K562 (cell line): Measurements from ENCODE around the gene BMP2K. TPM values are rescaled to one million over a fixed set of nuclear protein-coding genes. Genes with fewer than 3 reads are reported as not detected.

ENCODE experiments used
- BRD9 ChIP-seq: fragments of 450-650 bp; IDR thresholded peaks from 2 replicates; pipeline ENCODE4 v1.6.1; 2018; ENCODE audit warnings: low read depth; ENCODE audit not compliant: partially characterized antibody
- EP300 ChIP-seq: IDR thresholded peaks from 2 replicates; pipeline ENCODE4 v1.6.1; 2012; ENCODE audit warnings: low read length, improper control_type of control experiment
- ESRRB ChIP-seq: fragments of 250-450 bp; sonication (Bioruptor Pico); IDR thresholded peaks from 2 replicates; pipeline ENCODE4 v1.5.0; 2020; ENCODE audit warnings: mild to moderate bottlenecking, moderate library complexity, borderline replicate concordance
- FUS ChIP-seq: fragments of 200-400 bp; formaldehyde crosslinking; optimal IDR thresholded peaks from 2 replicates; pipeline ENCODE3; 2017; ENCODE audit warnings: low read depth, low read length
- KAT7 ChIP-seq: sonication (generic); formaldehyde crosslinking; IDR thresholded peaks from 2 replicates; pipeline ENCODE4 v1.8.0; 2022; ENCODE audit warnings: missing genetic modification reagents, mild to moderate bottlenecking, borderline replicate concordance
- MED1 ChIP-seq: sonication (generic); formaldehyde crosslinking; IDR thresholded peaks from 2 replicates; pipeline ENCODE4 v1.8.1; 2023; ENCODE audit warnings: missing genetic modification reagents, borderline replicate concordance
- NCOA2 ChIP-seq, 2 experiments: fragments of 450-650 bp; IDR thresholded peaks; 2 replicates each; pipeline ENCODE4 v1.6.1; 2018; ENCODE audit warnings: mild to moderate bottlenecking in 2 of 2, moderate library complexity in 1 of 2; ENCODE audit not compliant: partially characterized antibody in 2 of 2
- NR3C1 ChIP-seq: sonication (generic); formaldehyde crosslinking; IDR thresholded peaks from 2 replicates; pipeline ENCODE4 v1.8.1; 2022; ENCODE audit warnings: missing genetic modification reagents
- PCBP1 ChIP-seq: fragments of 200-400 bp; formaldehyde crosslinking; IDR thresholded peaks from 2 replicates; pipeline ENCODE4 v1.6.1; 2018; ENCODE audit warnings: mild to moderate bottlenecking, low read depth, low read length; ENCODE audit not compliant: poor library complexity, severe bottlenecking
- SMARCE1 ChIP-seq: fragments of 450-650 bp; IDR thresholded peaks from 2 replicates; pipeline ENCODE4 v1.7.1; 2016; ENCODE audit warnings: mild to moderate bottlenecking
- ZBTB1 ChIP-seq: sonication (generic); formaldehyde crosslinking; IDR thresholded peaks from 2 replicates; pipeline ENCODE4 v1.8.1; 2023; ENCODE audit warnings: missing genetic modification reagents, low read depth, mild to moderate bottlenecking, borderline replicate concordance
- ZNF184 ChIP-seq: sonication (generic); formaldehyde crosslinking; IDR thresholded peaks from 2 replicates; pipeline ENCODE4 v1.5.0; 2020; ENCODE audit warnings: missing genetic modification reagents
- ZNF584 ChIP-seq: fragments of 200-800 bp; sonication (Bioruptor generic); IDR thresholded peaks from 2 replicates; pipeline ENCODE4 v1.6.1; 2016; ENCODE audit warnings: low read depth, mild to moderate bottlenecking, missing genetic modification characterization, missing compliant biosample characterization
- ZNF830 ChIP-seq: fragments of 250-450 bp; sonication (Bioruptor Pico); IDR thresholded peaks from 2 replicates; pipeline ENCODE4 v1.5.0; 2021; ENCODE audit warnings: mild to moderate bottlenecking
- polyA plus RNA-seq, 8 experiments: library from polyadenylated mRNA; depleted of rRNA in 4 of 8; stranded (reverse) in 5 of 8; unstranded in 3 of 8; fragments of >200 nt; fragmentation: Nextera tagmentation in 2 of 8; fragmentation: Illumina TruSeq in 1 of 8; extraction: Ambion mirVana in 2 of 8; extraction: Trizol in 1 of 8; gene quantifications; 2 replicates each; pipeline versions ENCODE4 v1.2.1 to v1.2.3, GENCODE V29; 2011 to 2014; ENCODE audit warnings: inconsistent platforms in 1 of 8, missing spikeins in 1 of 8
- total RNA-seq, 7 experiments: library from RNA; depleted of rRNA in 6 of 7; stranded (reverse); fragments of >200 nt in 6 of 7; fragmentation: Illumina TruSeq in 2 of 7; extraction: Trizol in 2 of 7; gene quantifications; 2 replicates each; pipeline versions ENCODE4 v1.2.1 to v1.2.3, GENCODE V29; 2011 to 2021; ENCODE audit warnings: low replicate concordance in 1 of 7
- TF ChIP-seq, protein P1 (sequence below): fragments of 450-650 bp; IDR thresholded peaks from 2 replicates; pipeline ENCODE4 v1.6.1; 2017; ENCODE audit warnings: antibody characterized with exemption, mild to moderate bottlenecking
- TF ChIP-seq, protein P2 (sequence below): sonication (generic); formaldehyde crosslinking; IDR thresholded peaks from 2 replicates; pipeline ENCODE4 v1.8.0; 2023; ENCODE audit warnings: mild to moderate bottlenecking, missing genetic modification reagents

BMP2K gene
- total and polyA plus RNA-seq, 9 of the 15 experiments (the other 6 are each of a cell fraction or from before 2014, with no cell fraction given): 17.0 to 217 (median 104) TPM

DNA sequence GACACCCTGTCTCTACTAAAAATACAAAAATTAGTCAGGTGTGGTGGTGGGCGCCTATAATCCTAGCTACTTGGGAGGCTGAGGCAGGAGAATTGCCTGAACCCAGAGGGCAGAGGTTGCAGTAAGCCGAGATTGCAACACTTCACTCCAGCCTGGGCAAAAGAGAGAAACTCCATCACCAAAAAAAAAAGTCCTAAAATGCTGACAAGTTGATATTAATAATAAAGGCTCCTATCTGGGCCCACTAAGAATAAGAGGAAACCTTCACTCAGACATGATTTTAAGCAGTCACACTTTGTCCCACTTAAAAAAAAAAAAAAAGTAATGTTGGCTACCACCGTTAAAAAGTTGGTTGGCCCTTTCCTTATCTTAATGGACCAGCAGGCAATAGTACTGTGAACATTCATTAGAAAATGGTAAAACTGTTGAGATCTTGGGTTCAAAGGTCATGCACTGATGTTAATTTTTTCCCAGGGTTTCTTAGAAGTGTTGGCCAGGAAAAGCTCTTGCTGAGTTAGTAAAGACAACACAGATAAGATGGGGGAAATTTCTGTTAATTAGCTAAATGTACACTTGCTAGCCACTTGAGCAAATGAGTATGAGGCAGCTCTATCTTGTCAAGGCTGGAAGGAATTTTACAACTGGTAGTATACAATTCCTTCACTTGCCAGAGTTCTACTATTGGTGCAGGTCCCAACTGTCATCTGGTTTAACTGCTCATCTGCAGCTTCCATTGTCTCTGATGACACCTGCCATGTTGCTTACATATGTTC lies 43.6 kb upstream of the BMP2K start (continued):
- TF ChIP-seq, protein P1, sequence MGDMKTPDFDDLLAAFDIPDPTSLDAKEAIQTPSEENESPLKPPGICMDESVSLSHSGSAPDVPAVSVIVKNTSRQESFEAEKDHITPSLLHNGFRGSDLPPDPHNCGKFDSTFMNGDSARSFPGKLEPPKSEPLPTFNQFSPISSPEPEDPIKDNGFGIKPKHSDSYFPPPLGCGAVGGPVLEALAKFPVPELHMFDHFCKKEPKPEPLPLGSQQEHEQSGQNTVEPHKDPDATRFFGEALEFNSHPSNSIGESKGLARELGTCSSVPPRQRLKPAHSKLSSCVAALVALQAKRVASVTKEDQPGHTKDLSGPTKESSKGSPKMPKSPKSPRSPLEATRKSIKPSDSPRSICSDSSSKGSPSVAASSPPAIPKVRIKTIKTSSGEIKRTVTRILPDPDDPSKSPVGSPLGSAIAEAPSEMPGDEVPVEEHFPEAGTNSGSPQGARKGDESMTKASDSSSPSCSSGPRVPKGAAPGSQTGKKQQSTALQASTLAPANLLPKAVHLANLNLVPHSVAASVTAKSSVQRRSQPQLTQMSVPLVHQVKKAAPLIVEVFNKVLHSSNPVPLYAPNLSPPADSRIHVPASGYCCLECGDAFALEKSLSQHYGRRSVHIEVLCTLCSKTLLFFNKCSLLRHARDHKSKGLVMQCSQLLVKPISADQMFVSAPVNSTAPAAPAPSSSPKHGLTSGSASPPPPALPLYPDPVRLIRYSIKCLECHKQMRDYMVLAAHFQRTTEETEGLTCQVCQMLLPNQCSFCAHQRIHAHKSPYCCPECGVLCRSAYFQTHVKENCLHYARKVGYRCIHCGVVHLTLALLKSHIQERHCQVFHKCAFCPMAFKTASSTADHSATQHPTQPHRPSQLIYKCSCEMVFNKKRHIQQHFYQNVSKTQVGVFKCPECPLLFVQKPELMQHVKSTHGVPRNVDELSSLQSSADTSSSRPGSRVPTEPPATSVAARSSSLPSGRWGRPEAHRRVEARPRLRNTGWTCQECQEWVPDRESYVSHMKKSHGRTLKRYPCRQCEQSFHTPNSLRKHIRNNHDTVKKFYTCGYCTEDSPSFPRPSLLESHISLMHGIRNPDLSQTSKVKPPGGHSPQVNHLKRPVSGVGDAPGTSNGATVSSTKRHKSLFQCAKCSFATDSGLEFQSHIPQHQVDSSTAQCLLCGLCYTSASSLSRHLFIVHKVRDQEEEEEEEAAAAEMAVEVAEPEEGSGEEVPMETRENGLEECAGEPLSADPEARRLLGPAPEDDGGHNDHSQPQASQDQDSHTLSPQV: peak; percentile 92
- TF ChIP-seq ESRRB (CRISPR knock-in tag) (no peak), FUS (no peak), EP300 (peak; percentile 99), SMARCE1 (peak; percentile 93), ZNF184 (CRISPR knock-in tag) (no peak), ZNF830 (CRISPR knock-in tag) (no peak), KAT7 (CRISPR knock-in tag) (no peak), NCOA2 (IDR thresholded peaks at IDR 0.05; ENCODE audit: partially characterized antibody in 2 of 2) (peak; percentile 37 to 76), NR3C1 (no peak), BRD9 (peak; percentile 66), MED1 (CRISPR knock-in tag) (no peak), ZNF584 (CRISPR knock-in tag) (peak; percentile 93), PCBP1 (no peak), ZBTB1 (CRISPR knock-in tag) (no peak)
- TF ChIP-seq, protein P2, sequence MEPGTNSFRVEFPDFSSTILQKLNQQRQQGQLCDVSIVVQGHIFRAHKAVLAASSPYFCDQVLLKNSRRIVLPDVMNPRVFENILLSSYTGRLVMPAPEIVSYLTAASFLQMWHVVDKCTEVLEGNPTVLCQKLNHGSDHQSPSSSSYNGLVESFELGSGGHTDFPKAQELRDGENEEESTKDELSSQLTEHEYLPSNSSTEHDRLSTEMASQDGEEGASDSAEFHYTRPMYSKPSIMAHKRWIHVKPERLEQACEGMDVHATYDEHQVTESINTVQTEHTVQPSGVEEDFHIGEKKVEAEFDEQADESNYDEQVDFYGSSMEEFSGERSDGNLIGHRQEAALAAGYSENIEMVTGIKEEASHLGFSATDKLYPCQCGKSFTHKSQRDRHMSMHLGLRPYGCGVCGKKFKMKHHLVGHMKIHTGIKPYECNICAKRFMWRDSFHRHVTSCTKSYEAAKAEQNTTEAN (CRISPR knock-in tag): no peak
